Activated CD8-positive, alpha-beta memory T cell treated with anti-CD3 and anti-CD28 coated beads for 48 hours (primary cell): ENCODE results near the gene ADO.
A peak's percentile ranks its signal among the peaks of the same experiment; 100 is the strongest.

Experiments
- DNase-seq, 3 experiments: peaks; one replicate each; pipeline ENCODE4 v3.0.0-alpha.2; 2020; ENCODE audit warnings: low read depth in 2 of 3, low spot score in 2 of 3

Gene ADO

GRCh38 chr10:62817121-62817765, 12.7 kb downstream of the ADO start:
- peak; percentile 44 to 45 (median 45) for DNase-seq

- DNase-seq, result peak; percentile 35 to 62 (median 51)
Measured at GRCh38 chr10:62817766-62818425, 13.4 kb downstream of the ADO start.

GRCh38 chr10:62818426-62819011, 14.0 kb downstream of the ADO start:
- DNase-seq, result peak in 2 of 3 experiments; percentile 52 to 58

- DNase-seq, result no peak
Measured at GRCh38 chr10:62819141-62819920, 14.8 kb downstream of the ADO start.

- no peak for DNase-seq
Measured at GRCh38 chr10:62820586-62820985, 16.1 kb downstream of the ADO start.

- DNase-seq, result no peak
Measured at GRCh38 chr10:62826273-62826672, 21.8 kb downstream of the ADO start.

GRCh38 chr10:62829622-62830021, 25.1 kb downstream of the ADO start:
- no peak for DNase-seq

GRCh38 chr10:62830679-62831078, 26.2 kb downstream of the ADO start:
- no peak for DNase-seq

- DNase-seq, result no peak
Measured at GRCh38 chr10:62831346-62831745, 26.8 kb downstream of the ADO start.

GRCh38 chr10:62839590-62839989, 35.1 kb downstream of the ADO start:
- DNase-seq, result no peak

GRCh38 chr10:62842983-62843382, 38.5 kb downstream of the ADO start:
- DNase-seq, result no peak

GRCh38 chr10:62843600-62843999, 39.1 kb downstream of the ADO start:
- DNase-seq, result no peak

- DNase-seq, result no peak
Measured at GRCh38 chr10:62844280-62845011, 39.9 kb downstream of the ADO start.

GRCh38 chr10:62847433-62847832, 42.9 kb downstream of the ADO start:
- no peak for DNase-seq

- DNase-seq, result no peak
Measured at GRCh38 chr10:62850646-62851045, 46.1 kb downstream of the ADO start.

- no peak for DNase-seq
Measured at GRCh38 chr10:62851442-62851841, 46.9 kb downstream of the ADO start.

- no peak for DNase-seq
Measured at GRCh38 chr10:62852961-62853702, 48.6 kb downstream of the ADO start.

- peak; percentile 33 to 61 (median 61) for DNase-seq
Measured at GRCh38 chr10:62853710-62854109, 49.2 kb downstream of the ADO start.

GRCh38 chr10:62856021-62856420, 51.5 kb downstream of the ADO start:
- no peak for DNase-seq
